PC-9 (cell line): ENCODE data around the gene GPR153.

Source experiments
- CTCF ChIP-seq: fragments of 200-600 bp; sonication (generic); conservative IDR thresholded peaks from 2 replicates; pipeline ENCODE4 v1.6.1; 2017; ENCODE audit warnings: mixed run types, antibody characterized with exemption, mild to moderate bottlenecking, moderate library complexity
- EZH2 ChIP-seq: fragments of 200-600 bp; sonication (generic); IDR thresholded peaks from 2 replicates; pipeline ENCODE4 v1.8.0; 2017; ENCODE audit warnings: antibody characterized with exemption, low read depth

- TF ChIP-seq EZH2 (no peak), CTCF (no peak)
These were observed 39.6 kb upstream of the GPR153 start for GRCh38 chr1:6300342-6301048.
